HPDE6-E6E7 (cell line): Measurements from ENCODE around the gene DGKH.

Source experiments
- DNase-seq: peaks from one replicate; pipeline ENCODE4 v3.0.0; 2011; ENCODE audit warnings: missing footprints; ENCODE audit errors: extremely low spot score

DGKH gene

GRCh38 chr13:42274386-42275097 lies 226.1 kb downstream of the DGKH start:
- no peak for DNase-seq

- no peak for DNase-seq
Observed at GRCh38 chr13:42275098-42275471, 226.6 kb downstream of the DGKH start.

DNA sequence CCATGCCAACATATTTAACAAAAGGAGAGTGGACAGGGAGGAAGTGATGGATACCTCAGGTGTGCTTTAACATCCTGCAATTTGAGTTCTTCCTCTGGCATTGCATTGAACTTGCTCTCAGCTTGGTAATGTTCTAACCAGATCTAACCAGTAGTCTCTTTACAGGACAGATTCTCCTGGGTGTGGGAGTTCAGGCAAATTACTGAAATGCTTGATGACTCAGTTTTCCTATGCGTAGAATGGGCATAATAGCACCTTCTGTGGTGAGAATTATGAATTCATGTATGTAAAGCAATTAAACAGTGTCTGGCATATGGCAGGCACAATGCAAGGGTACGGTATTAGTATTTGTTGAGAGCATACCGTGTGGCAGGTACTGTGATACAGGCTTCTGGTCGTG lies 227.1 kb downstream of the DGKH start:
- DNase-seq, result no peak

DNA sequence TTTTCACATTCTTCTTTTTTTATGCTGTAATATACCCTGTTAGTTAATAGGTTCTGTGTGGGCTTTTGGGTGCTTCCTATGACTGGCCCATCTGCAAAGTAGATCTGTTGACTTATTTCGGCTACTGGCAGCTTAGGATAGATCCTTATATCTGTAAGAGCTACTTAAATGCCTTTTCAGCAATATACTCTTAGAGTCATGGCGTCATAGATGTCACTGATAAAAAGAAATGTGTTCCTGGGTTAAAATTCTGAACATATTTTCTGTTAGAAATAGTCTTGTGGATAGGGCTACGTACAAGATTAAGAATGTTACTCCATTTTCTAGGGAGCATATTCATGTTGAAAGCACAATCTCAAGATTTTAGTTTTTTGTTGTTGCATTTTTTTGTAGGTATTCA lies 228.2 kb downstream of the DGKH start:
- DNase-seq, result no peak

- DNase-seq, result no peak
Observed at GRCh38 chr13:42277618-42278276, 229.3 kb downstream of the DGKH start.

DNA sequence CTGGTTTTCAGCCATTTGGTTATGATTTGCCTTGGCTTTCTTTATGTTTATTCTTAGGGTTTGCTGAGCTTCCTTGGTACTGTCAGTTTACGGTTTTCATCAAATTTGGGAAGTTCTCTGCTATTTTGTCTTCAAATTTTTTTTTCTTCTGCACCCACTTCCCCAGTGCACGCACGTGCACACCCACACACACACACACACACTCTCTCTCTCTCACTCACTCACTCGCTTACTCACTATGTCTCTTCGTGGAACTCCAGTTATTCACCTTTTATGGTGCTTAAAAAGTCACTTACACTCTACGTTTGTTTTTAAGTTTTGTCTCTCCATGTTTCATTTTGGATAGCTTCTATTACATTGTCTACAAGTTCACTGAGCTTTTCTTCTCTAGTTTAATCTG lies 230.6 kb downstream of the DGKH start:
- no peak for DNase-seq

- DNase-seq, result no peak
Observed at GRCh38 chr13:42279986-42280385, 231.5 kb downstream of the DGKH start.

DNA sequence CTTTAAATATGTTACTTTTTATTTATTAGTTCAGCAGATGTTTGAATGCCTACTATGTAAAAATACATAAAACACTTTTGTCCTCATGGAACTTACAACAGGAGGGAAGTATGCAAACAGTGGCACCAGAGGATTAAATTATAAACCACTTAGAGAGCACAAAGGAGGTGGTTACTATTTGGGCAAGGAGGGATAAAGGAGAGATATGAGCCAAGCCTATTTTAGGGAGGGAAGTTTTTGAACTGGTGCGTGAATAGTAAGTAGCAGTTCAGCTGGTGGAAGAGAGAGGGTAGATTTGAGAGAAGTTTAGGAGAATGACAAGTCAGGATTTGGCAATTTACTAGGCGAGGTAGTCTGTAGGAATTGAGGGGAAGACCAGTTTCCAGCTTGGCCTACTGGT lies 232.1 kb downstream of the DGKH start:
- DNase-seq, result no peak

DNA sequence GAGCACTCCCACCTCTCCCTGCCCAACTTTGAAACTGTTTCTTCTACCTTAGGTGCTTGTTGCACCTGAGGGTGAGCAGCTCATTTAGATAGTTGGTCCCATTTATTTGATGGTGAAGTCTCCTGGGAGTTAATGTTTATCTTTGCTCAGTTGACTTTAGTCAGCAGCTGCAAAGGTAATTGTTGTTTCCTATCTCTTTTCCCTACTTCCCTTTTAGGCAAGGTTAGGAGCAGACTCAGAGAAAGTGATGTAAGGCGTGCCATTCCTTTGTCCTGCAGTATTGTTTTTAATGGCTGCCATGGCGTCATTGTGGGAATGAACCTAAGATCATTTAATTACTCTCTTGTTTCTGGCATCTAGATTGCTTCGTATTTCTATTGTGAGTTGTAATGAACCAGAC lies 235.1 kb downstream of the DGKH start:
- no peak for DNase-seq

- no peak for DNase-seq
Observed at GRCh38 chr13:42284068-42284467, 235.6 kb downstream of the DGKH start.
